ENCODE measurements around the gene KBTBD8. TPM values are rescaled to one million over a fixed set of nuclear protein-coding genes. Genes with fewer than 3 reads are reported as not detected.

The KBTBD8 gene
- total and polyA plus RNA-seq, 2 of the 13 experiments (the other 11 are each of a cell fraction or from before 2014, with no cell fraction given) = 1.1 to 7.6 TPM

DNA sequence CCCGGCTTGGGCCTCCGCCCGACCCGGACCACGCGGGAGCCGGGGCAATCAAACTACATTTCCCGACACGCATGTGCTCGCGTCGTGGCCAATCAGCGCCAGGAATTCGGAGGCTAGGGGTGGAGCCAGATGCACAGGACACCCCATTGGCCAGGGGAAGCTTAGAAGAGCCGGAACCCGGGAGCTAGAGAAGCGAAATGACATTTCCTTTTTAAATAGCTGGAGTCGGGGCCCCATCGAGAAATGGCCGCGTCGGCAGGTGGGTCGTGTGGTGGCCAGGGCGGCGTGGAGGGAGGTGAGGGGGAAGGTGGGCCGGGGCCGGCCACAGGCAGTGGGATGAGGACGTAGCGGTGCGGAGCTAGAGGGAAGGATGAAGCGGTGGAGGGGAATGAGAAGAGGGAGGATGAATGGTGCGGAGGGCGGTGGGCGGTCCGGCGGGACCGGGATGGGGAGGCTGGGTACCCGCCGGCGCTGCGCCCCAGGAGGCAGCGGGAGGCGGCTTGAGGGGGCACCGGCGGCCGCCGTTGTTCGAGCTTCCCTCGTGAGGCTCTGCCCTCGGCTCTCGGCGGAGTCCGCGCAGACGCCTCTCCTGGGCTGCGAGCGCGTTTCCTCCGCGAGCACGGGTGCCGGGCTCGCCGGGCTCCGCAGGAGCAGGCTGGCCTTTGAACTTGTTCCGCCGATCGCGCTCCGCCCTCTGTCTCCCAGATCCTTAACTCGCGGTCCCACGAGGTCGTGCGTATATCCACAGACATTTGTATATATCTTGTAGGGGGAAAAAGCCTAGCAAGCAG is at the start of gene KBTBD8 (continued):
- TF ChIP-seq, protein P1, sequence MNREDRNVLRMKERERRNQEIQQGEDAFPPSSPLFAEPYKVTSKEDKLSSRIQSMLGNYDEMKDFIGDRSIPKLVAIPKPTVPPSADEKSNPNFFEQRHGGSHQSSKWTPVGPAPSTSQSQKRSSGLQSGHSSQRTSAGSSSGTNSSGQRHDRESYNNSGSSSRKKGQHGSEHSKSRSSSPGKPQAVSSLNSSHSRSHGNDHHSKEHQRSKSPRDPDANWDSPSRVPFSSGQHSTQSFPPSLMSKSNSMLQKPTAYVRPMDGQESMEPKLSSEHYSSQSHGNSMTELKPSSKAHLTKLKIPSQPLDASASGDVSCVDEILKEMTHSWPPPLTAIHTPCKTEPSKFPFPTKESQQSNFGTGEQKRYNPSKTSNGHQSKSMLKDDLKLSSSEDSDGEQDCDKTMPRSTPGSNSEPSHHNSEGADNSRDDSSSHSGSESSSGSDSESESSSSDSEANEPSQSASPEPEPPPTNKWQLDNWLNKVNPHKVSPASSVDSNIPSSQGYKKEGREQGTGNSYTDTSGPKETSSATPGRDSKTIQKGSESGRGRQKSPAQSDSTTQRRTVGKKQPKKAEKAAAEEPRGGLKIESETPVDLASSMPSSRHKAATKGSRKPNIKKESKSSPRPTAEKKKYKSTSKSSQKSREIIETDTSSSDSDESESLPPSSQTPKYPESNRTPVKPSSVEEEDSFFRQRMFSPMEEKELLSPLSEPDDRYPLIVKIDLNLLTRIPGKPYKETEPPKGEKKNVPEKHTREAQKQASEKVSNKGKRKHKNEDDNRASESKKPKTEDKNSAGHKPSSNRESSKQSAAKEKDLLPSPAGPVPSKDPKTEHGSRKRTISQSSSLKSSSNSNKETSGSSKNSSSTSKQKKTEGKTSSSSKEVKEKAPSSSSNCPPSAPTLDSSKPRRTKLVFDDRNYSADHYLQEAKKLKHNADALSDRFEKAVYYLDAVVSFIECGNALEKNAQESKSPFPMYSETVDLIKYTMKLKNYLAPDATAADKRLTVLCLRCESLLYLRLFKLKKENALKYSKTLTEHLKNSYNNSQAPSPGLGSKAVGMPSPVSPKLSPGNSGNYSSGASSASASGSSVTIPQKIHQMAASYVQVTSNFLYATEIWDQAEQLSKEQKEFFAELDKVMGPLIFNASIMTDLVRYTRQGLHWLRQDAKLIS (CRISPR knock-in tag; IDR thresholded peaks at IDR 0.05) = no peak
- TF ChIP-seq SOX5 (CRISPR knock-in tag; IDR thresholded peaks at IDR 0.05; ENCODE audit: borderline replicate concordance) (no peak), GPBP1L1 (CRISPR knock-in tag; IDR thresholded peaks at IDR 0.05) (no peak), ZNF383 (CRISPR knock-in tag; IDR thresholded peaks at IDR 0.05; ENCODE audit: borderline replicate concordance) (no peak), IKZF4 (CRISPR knock-in tag; IDR thresholded peaks at IDR 0.05; ENCODE audit: borderline replicate concordance, low read depth, not compliant biosample characterization) (no peak), RFXAP (CRISPR knock-in tag; IDR thresholded peaks at IDR 0.05; ENCODE audit: borderline replicate concordance) (no peak), ZNF552 (CRISPR knock-in tag; IDR thresholded peaks at IDR 0.05; ENCODE audit: borderline replicate concordance) (no peak), CENPX (CRISPR knock-in tag; IDR thresholded peaks at IDR 0.05) (no peak), GMEB1 (CRISPR knock-in tag; IDR thresholded peaks at IDR 0.05; ENCODE audit: borderline replicate concordance) (peak; percentile 66; the same call in 1 of the 2 replicates), ZNF451 (CRISPR knock-in tag; IDR thresholded peaks at IDR 0.05) (no peak), ZNF841 (CRISPR knock-in tag; IDR thresholded peaks at IDR 0.05; ENCODE audit: borderline replicate concordance) (no peak), PAF1 (CRISPR knock-in tag; IDR thresholded peaks at IDR 0.05) (no peak), ZNF275 (CRISPR knock-in tag; IDR thresholded peaks at IDR 0.05; ENCODE audit: borderline replicate concordance) (no peak), ZNF792 (CRISPR knock-in tag; IDR thresholded peaks at IDR 0.05) (no peak), HHEX (CRISPR knock-in tag; IDR thresholded peaks at IDR 0.05) (no peak), ZBTB34 (CRISPR knock-in tag; IDR thresholded peaks at IDR 0.05) (no peak)
- TF ChIP-seq, protein P2, sequence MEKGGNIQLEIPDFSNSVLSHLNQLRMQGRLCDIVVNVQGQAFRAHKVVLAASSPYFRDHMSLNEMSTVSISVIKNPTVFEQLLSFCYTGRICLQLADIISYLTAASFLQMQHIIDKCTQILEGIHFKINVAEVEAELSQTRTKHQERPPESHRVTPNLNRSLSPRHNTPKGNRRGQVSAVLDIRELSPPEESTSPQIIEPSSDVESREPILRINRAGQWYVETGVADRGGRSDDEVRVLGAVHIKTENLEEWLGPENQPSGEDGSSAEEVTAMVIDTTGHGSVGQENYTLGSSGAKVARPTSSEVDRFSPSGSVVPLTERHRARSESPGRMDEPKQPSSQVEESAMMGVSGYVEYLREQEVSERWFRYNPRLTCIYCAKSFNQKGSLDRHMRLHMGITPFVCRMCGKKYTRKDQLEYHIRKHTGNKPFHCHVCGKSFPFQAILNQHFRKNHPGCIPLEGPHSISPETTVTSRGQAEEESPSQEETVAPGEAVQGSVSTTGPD (CRISPR knock-in tag; IDR thresholded peaks at IDR 0.05) = no peak

All from HepG2 (cell line).